ENCODE data around the gene IQGAP2.
"Not testable (repeated sequence)": the region's sequence is repeated elsewhere in the genome, so short reads cannot be mapped to it uniquely, and the experiment has no call there.

IQGAP2 gene

GRCh38 chr5:76544268-76544926 lies 141.3 kb downstream of the IQGAP2 start:
- DNase-seq: peak; percentile 75

- DNase-seq: no peak
Observed at GRCh38 chr5:76545184-76545583, 142.1 kb downstream of the IQGAP2 start.

- DNase-seq: peak; percentile 37
Observed at GRCh38 chr5:76546497-76547102, 143.5 kb downstream of the IQGAP2 start.

GRCh38 chr5:76547242-76547890 lies 144.3 kb downstream of the IQGAP2 start:
- peak; percentile 87 for DNase-seq

GRCh38 chr5:76547891-76548524 lies 144.9 kb downstream of the IQGAP2 start:
- DNase-seq: no peak

- DNase-seq: peak; percentile 14
Observed at GRCh38 chr5:76548525-76549229, 145.6 kb downstream of the IQGAP2 start.

- DNase-seq: not testable (repeated sequence)
Observed at GRCh38 chr5:76550881-76551280, 147.8 kb downstream of the IQGAP2 start.

GRCh38 chr5:76552546-76552945 lies 149.5 kb downstream of the IQGAP2 start:
- no peak for DNase-seq

GRCh38 chr5:76553251-76553650 lies 150.2 kb downstream of the IQGAP2 start:
- DNase-seq: no peak

- no peak for DNase-seq
Observed at GRCh38 chr5:76555114-76555513, 152.0 kb downstream of the IQGAP2 start.

- peak; percentile 20 for DNase-seq
Observed at GRCh38 chr5:76555717-76556116, 152.6 kb downstream of the IQGAP2 start.

- peak; percentile 51 for DNase-seq
Observed at GRCh38 chr5:76556511-76557221, 153.6 kb downstream of the IQGAP2 start.

GRCh38 chr5:76560952-76561891 lies 158.1 kb downstream of the IQGAP2 start:
- no peak for DNase-seq

GRCh38 chr5:76561959-76562358 lies 158.9 kb downstream of the IQGAP2 start:
- no peak for DNase-seq

GRCh38 chr5:76565009-76565408 lies 161.9 kb downstream of the IQGAP2 start:
- no peak for DNase-seq

GRCh38 chr5:76570153-76570552 lies 167.1 kb downstream of the IQGAP2 start:
- no peak for DNase-seq

GRCh38 chr5:76571559-76571958 lies 168.5 kb downstream of the IQGAP2 start:
- no peak for DNase-seq

- no peak for DNase-seq
Observed at GRCh38 chr5:76576450-76576849, 173.4 kb downstream of the IQGAP2 start.

- DNase-seq: no peak
Observed at GRCh38 chr5:76576996-76577395, 173.9 kb downstream of the IQGAP2 start.

GRCh38 chr5:76579166-76579937 lies 176.3 kb downstream of the IQGAP2 start:
- peak; percentile 13 for DNase-seq

Data from activated CD4-positive, alpha-beta T cell treated with anti-CD3 and anti-CD28 coated beads, Interleukin-2, Interleukin-6, amounts not matched to agents 100 ng/mL and 50 ng/mL, durations not matched to agents 16 hours and 8 hours (primary cell).